ENCODE data around the gene ST6GALNAC6.

ST6GALNAC6 gene

DNA sequence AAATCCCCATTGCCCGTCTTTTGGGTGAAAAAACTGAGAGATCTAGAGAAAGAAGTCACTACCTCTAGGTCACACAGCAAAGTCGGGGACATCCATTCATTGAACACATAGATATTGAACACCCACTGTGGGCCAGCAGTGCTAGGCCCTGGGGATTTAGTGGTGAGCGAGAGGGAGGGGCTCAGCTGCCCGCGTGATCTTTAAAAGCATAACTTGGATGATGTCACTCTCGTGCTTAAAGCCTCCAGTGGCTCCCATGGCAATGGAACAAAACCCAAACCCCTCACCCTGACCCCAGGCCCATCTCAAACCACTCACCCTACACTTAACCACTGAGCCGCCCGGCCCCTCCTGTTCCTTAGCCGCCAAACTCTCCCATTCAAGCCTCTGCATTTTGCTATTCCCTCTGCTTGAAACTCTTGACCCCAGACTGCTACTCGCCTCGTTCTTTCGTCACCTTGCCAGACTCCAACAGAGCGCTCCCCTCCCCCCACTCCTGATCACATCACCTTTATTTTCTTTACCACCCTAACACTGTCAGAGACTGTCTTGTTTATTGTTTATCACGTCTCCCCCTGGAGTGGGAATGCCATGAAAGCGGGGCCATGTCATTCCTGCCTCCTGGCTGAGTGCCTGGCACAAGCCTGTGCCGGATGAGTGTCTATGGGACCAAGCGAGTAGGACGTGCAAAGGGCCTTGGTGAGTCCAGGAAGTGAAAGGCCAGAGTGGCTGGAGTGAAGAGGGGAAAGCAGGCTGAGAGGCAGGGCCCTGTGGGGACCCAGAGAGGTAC lies 31.9 kb upstream of the ST6GALNAC6 start:
- DNase-seq, result no peak

DNA sequence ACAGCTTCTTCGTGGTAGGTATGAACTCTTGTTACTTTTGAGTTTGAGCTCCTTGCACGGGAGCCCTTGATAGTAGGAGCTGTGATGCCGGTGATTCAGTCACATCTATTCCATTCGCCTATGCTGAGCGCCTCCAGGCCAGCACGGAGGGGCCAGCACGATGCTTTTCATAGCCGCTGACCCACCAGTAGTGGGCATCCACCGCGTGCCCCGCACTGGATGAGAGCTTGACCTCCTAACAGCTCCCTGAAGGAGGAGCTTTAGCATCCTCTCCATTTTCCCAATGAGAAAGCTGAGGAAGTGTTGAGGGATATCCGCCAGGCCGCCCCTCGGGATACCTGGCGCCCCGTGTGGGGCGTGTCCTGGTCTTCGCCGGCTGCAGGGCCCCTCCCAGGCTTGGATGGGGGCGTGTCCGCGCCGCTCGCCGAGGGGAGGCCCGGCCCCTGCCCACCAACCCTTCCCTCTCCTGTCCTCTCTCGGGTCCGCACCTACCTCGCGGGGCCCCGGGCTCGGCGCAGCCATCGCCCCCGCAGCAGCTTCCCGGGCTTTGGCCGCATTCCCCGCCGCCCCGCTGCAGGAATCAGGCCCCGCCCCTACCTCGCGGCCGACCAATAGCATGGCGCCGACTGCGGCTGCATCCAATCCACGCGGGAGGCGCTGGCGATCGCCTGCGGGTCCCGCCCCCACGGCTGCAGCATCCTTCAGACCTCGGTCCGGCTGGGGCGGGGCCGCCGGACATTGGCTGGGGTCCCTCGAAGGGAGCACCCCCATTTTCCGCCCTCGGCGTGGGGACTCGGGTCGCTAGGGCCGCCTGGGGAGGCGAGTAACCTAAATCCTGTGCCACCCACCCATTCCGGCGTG lies 31.1 kb upstream of the ST6GALNAC6 start, which contains the start of gene PIP5KL1:
Gene PIP5KL1, minus strand, starts transcription at position 547 of the 861 bp plus-strand sequence. Its CDS starts 25 bp downstream, at position 522.
- DNase-seq, result peak in 1 of 2 donors; percentile 33

DNA sequence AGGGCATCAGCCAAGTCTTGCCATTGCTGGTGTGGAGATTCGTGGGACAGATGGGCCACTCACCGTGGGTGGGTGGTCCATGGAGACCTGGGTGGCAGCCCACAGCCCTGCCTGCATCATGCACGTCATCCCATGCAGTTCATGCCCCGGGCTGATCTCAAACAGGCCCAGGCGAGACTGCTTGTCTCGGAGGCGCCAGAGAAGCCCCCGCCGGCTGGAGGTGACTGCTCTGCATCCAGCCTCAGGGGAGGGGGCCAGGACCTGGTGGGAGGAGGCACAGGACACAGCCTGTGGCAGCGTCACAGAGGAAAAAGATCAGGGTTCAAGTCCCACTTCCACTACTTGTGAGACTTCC lies 30.2 kb upstream of the ST6GALNAC6 start:
- no peak for DNase-seq

DNA sequence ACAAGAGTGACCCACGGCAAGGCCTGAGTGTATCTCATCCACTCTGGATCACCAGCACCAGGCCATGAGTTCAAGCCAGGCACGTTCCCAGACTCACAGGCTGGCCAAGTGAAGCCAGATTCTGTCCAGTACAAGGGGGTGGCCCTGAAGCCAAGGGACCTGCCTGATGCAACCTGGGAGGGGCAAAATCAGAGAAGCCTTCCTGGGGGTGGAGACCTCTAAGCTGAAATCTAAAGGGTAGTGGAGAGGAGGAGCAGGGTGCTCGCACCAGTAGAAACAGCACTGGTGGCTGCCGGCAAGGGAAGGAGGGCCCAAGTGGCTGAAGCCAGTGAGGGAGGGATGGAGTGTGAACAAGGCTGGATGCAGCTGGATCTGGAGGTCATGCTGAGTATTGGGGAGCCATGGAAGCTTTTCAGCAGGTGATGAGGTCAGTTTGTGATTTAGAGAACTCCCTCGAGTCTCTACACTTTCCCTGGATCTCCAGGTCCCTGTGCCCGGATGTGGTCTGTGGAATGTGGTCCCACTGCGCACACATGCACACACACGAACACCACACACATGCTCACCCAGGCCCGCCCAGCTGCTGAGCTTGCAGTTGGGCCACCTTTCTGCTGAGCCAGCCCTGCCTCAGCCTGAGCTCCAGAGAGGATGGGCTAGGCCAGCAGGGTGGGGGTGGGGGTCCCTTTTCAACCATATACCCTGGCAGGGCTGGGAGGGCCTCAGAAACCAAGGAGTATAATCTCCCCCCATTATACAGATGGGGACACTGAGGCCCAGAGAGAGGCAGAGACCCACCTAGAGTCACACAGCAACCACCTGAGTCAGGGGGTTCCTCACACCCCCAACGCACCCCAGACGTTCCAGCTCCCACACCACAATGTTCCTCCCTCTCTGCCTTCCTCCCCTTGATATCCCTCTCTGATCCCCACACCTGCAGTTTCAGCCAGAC lies 29.5 kb upstream of the ST6GALNAC6 start:
- no peak for DNase-seq

DNA sequence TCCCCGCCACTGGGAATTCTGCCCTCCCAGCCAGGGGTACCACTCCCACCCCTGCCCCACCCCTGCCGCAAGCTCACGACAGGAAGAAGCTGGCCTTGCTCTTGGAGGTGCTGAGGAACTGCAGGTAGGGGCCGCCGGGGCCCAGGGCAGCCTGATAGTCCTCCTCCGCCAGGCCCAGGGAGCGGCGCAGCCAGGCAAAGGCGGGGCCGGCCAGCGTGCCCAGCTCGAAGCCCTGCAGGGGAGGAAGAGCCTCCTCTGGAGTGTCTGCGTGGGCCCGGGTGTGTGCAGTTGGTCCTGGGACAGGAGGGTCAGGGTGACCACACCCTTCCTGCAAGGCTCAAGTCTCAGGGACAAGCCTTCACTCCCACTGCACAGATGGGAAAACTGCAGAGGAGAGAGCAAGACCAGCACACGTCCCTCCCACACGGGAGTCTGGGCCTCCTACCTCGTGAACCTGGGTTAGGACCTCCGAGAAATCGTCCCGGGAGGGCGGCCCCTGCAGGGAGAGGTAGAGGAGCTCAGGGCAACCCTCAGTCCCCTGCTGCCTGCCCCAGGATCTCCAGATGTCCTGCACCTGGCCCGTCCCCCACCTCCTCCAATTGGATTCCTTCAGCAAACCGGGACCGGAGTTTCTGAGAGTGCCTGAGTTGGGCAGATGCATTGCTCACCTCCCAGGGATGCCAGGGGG lies 28.7 kb upstream of the ST6GALNAC6 start:
- no peak for DNase-seq

DNA sequence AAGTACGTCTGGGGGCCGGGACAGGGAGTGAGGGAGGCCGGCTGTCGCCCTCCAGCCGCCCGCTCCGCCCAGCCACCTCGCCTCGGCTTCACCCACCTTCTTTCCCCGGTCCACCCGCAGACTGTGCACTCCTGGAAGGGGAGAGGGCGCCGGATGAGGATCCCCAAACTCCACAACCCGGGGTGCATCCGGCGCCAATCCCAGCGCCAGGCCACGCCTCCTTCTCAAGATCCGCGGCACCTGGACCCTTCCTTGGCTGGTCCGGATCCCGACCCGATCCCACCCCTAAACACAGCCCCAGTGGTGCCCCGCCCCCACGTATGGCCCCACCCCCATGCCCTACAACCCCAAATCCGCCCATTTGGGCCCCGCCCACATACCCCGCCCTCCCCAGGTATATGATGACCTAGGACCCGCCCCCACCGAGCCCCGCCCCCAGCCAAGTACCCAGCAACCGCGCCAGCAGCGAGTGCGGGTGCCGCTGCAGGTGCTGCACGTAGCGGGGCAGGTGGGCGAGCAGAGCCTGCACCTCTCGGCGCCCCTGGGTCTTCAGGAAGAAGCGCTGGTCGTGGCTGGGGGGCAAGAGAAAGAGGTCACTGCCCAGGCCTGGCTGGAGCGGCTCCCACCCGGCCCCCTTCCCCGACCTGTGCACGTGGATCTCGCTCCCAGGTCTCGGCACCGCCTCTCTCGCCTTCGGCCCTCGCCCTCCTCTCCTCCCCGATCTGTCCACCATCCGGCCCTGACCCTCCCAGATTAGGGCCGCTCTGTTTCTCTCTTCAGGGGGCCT lies 28.0 kb upstream of the ST6GALNAC6 start:
- DNase-seq, result no peak

DNA sequence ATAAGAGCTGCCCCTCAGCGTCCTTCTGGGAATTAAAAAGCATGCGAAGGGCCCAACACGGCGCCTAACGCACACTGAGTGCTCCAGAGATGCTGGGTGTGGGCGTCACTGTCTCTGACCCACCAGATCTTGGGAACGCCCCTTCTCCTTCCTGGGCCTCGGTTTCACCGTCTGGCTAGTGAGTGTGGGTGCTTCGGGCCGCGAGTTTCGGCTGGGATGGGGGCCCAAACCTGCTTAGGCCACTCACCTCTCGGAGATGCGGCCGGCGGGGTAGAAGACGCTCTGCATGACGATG lies 27.4 kb upstream of the ST6GALNAC6 start:
- no peak for DNase-seq

DNA sequence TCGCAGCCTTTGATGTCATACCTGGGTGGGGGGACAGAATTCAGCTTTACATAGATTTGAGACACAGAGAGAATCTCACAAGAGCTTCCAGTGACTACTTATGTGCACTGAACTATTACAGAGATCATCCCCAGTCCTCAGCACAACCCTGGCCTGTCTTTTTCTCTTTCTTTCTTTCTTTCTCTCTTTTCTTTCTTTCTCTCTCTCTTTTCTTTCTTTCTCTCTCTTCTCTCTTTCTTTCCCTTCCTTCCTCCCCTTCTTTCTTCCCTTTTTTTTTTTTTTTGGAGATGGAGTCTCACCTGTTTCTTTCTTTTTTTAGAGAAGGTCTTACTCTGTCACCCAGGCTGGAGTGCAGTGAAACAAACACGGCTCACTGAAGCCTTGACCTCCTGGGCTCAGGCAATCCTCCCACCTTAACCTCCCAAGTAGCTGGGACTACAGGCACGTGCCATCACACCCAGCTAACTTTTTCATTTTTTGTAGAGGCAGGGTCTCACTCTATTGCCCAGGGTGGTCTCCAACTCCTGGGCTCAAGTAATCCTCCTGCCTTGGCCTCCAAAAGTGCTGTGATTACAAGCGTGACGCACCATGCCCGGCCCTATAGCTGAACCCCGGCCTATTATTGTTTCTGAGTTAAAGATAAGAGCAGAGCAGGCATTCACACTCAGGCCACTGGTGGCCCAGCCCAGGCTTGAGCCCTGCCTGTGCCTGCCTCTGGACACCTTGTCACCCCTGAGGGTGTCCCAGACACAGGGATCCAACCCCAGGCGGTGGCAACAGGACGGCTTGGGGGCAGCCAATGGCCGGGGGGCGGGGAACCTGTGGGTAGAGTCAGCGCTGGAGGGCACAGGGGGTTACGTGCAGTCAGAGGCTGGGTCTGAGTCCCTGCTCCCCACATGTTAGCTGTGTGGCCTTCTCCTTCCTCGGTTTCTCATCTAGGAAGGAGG lies 26.8 kb upstream of the ST6GALNAC6 start:
- DNase-seq, result no peak

DNA sequence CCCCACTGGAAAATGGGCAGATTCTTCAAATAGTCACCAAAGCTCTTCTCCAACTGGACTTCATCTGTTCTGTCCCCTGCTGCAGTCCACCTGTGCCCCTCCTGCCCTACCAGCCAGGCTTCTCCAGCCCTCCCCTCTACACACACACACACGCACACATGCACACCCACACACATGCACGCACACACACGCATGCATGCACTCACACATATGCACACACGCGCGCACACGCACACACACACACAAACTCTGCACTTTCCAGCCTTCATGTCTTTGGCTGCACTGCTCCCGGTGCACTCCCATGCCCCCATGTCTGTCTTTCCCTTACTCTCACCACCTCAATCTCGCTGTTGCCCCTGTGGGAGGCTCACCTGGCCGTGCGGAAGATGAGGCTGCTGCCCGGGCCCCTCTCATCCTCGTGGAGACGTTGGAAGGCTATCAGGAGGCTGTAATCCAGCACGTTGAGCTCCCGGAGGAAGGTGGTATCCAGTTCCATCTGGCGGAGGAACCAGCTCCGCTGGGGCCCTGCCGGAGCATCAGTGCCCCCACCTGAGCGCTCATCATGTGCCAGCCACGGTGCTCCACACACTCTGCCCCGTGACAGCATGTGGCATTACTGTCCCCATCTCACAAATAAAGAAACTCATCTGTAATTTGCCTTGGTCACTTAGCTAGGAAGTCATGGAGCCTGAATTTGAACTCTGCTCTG lies 25.5 kb upstream of the ST6GALNAC6 start:
- no peak for DNase-seq

DNA sequence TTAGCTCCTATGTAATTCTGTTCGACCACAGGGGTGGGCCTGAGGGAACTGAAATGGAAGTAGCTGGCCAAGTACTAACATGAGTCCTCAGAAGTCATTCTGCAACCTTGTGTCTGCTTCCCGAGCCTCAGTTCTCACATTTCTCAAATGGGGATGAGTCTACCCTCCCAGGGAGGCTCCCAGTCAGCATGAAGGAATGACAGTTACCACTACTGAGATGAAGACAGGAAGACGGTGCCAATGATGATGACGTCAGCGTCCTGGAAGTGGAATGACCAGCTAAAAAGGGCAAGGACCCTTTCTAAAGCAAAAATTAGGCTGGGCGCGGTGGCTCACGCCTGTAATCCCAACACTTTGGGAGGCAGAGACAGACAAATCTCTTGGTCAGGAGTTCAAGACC lies 24.4 kb upstream of the ST6GALNAC6 start:
- DNase-seq, result no peak

DNA sequence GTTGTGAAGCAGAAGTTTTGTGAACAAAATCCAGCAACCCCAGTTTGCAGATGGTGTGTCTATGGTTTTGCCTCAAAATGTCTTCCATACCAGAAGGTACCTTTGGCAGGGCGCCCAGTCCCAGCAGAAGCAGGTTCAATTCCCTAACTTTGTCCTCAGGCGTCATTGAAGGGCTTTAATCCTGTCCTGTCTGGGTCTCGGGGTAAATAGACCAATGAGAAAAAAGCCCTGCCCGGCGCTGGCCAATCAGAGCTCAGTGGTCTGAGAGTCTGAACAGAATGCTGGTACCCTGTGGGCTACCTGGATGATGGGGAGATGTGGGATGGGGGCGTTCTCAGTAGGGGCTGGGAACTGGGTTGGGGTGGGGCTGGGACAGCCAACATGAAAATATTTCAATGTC lies 23.6 kb upstream of the ST6GALNAC6 start:
- DNase-seq, result no peak

DNA sequence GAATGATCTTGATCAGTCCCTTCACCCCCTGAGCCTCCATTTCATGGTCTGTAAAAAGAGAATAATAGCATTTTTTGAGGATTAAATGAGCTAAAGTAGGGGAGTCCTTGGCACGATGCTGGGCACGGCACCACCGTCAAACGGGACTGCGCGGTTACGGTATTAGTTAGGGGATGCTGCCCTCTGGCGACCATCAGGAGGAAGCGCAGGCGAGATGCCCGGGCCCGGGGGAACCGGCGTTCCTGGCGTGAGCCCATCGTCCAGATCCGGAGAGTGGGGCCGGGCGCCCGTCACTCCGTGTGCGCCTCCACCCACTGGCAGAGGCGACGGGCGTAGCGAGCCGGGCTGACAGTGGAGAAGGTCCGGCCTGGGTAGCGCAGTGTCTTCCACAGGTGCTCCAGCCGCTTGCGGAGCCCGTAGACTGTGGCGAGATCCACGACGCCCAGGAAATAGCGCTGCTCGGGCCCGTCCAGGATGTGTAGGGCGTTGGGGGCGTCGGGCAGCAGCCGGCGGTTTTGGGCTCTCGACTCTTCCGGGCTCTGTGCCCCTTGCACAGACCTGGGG lies 22.2 kb upstream of the ST6GALNAC6 start:
- peak; percentile 21 to 52 for DNase-seq

DNA sequence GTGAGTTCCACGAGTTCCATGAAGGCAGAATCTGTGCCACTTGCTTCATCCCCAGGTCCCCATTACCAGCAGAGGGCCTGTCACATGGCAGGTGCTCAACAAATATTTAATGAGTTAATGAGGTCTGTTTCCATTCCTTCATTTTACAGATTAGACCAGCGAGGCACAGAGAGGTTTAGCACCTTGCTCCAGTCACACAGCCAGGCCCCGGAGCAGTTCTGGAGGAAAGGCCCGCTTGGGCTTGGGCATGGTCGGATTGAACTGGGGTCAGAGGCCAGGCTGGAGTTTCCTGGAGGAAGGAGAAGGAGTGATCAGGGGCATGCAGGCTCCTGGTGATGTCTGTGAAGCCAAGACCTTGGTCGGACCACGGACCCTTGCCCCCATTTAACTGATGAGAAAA lies 21.4 kb upstream of the ST6GALNAC6 start:
- no peak for DNase-seq

DNA sequence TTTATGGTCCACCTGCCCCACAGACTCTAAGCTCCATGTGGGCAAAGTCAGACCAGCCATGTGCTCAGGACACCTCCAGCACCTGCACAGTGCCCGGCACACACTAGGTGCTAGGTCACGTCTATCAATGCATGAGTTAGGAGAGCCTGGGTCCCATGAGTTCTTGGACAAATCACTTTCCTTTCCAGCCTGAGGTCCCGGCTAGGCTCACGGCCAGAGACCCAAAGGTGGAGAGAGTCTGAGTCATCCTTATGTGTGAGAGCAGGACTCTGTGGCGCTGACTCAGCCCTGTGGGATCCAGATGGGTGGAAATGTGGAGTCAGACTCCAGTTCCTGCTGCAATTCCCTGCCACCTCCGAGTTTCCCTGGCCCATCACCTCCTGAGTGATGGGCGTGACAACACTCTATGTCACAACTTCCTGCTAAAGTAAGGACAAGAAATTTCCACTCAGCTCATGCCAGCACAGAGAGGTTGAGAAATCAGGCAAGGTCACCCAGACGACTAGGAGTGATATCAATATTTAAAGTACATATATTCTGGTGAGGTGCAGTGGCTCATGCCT lies 19.9 kb upstream of the ST6GALNAC6 start:
- DNase-seq, result peak; percentile 10 to 64

DNA sequence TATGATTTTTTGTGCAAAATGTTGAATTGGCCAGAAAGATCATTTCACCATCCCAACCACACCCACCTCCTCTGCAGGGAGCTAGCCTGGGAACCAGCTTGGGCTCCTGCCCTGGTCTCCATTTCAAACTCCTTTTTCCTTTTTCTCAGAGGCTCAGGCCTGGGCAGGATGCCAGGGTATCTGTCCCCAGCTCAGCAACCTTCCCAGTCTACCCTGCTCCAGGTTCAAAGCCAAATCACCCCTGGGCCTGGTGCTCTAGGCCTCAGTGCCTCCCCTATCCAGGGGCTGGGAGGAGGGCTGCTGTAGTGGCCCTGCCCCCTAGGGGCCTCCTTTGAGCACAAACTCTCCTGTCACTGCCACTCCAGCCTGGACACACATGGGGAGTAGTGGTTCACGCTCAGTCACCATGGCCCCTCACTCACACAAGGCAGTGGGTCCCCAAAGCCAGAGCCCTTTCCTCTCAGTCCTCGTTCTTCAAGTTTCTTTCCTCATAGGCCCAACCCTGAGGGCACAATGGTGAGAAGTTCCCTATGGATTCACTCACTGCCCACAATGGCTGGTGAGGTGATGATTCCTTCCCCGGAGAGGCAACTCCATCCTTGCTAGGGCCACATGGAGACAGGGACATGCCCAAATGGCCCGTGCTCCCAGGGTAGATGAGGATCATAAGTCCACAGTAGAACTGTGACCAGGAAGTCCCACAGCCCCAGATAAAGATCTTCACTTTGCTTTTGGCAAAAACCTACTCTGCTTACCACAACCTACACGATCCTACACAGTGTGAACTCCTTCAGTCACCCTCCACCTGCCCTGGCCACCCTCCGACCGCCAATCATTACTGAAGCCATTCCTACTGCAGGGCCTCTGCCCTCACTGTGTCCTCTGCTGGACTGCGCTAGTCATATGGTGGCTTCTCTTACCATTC lies 19.0 kb upstream of the ST6GALNAC6 start:
- DNase-seq, result no peak

DNA sequence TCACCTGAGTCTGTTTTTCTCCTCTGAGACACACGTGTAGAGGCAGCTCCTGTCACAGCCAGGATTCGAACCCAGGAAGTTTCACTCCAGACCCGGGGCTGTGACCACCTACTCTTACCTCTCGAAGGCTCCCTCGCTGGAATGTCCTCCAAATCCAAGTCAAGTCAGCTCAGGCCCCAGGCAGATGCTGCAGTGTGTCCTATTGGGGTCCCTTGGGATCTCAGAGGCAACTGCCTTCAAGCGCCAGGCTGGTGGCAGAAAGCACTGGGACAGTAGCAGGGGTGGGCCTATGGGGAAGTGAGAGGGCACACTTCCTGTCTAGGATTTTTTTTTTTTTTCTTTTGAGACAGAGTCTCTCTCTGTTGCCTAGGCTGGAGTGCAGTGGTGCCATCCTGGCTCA lies 18.2 kb upstream of the ST6GALNAC6 start:
- peak in 1 of 2 donors; percentile 11 for DNase-seq

DNA sequence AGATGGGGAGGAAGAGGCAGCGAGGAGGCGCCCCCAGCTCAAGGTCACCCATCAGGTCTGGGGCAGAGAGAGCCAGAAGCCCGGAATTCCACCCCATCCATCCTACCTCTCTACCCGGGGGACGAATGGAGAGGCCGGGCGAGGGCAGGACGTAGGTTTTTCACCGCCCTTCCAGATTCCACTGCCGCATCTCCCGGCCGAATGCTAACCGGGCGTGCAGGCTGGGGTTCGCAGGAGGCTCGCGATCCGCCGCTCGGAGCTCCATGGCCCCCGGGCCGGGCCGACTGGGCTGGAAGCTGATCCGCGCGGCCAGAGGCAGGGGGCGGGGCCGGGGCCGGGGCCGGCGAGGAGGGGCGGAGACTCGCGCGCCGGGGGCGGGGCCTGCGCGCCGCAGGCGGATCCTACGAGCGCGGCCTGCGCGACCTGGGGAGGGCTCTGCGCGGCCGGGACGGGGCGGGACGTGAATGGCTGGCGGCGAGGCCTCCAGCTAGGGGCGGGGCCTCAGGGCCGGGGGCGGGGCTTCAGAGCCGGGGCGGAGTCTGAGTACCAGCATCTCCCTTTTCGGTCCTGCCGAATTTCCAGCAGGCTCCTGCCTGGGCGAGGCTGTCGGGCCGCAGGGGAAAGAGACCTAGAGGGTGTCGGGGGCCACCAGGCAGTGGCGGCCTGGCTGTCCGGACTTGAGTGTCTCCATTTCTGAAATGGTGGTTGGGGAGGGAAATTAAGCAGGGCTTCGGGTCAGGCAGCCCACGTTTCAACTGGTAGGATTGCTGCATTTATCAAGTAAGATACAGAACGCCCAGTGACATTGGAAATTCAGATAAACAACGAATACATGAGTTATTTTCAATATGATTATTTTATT lies 17.5 kb upstream of the ST6GALNAC6 start, which contains the start of gene ST6GALNAC4:
Gene ST6GALNAC4, minus strand, starts transcription at position 322 of the 862 bp plus-strand sequence. CDS start 622 bp downstream, outside the sequence.
- peak; percentile 87 to 93 for DNase-seq

All from bone marrow (tissue), 2 donors.